Renal pelvis (tissue), 4 donors: ENCODE data around the gene LRRC23. TPM values are rescaled to one million over a fixed set of nuclear protein-coding genes. Genes with fewer than 3 reads are reported as not detected.
"Not testable (repeated sequence)": the region's sequence is repeated elsewhere in the genome, so short reads cannot be mapped to it uniquely, and the experiment has no call there.

Experiments used
- DNase-seq: peaks from one replicate; pipeline ENCODE4 v3.0.0-alpha.2; 2013
- polyA plus RNA-seq, 3 donors: library from polyadenylated mRNA; unstranded; fragments of 120-200 nt; gene quantifications; one replicate each; pipeline ENCODE4 v1.2.1, GENCODE V29; 2013; ENCODE audit not compliant: insufficient read length in 3 of 3

LRRC23 gene
- polyA plus RNA-seq, 3 donors: 20.5 to 21.0 (median 20.9) TPM

DNA sequence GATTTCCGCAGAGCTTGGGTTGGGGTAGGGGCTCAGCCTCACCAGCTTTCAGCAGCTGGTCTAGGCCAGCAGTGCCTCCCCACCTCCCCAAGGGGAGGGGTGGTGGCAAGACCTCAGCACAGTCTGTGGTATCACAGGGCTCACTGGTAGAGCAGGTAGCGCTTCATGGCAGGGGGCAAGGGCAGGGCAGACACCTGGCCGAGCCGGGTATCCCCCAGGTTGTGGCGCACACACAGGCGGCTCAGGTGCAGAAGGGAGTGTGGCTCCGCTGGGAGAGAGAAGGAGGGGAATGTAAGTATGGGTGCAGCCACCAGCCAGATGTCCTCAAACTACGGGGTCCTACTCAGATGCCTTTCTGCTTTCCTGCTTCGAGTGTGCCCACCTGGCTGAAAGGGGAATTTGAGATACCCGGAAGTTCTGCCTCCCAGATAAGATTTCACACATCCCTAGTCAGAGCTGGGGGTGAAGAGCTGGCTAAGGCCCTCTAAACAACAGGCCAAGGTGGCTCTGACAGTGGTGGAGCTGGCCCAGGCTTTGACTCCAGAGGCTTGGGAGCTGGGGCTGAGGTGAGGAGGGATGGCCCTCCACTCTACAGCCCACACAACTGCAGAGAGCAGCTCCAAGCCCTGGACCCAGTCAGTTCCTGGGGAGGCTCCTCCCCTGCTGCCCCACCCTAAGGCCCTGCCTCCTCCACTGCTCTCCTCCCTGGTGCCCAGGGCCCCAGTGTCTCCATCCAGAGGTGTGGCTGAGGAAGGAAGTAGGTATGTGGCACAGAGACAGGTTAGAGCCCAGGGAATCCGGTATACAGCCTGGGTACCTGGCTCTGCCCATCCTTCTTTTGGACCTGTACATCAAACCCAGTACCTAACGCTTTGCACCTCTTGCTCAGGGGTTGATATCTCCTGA, 33.3 kb upstream of the LRRC23 start:
- DNase-seq: no peak

- peak; percentile 83 for DNase-seq
These were observed 32.3 kb upstream of the LRRC23 start for GRCh38 chr12:6872073-6873048.

DNA sequence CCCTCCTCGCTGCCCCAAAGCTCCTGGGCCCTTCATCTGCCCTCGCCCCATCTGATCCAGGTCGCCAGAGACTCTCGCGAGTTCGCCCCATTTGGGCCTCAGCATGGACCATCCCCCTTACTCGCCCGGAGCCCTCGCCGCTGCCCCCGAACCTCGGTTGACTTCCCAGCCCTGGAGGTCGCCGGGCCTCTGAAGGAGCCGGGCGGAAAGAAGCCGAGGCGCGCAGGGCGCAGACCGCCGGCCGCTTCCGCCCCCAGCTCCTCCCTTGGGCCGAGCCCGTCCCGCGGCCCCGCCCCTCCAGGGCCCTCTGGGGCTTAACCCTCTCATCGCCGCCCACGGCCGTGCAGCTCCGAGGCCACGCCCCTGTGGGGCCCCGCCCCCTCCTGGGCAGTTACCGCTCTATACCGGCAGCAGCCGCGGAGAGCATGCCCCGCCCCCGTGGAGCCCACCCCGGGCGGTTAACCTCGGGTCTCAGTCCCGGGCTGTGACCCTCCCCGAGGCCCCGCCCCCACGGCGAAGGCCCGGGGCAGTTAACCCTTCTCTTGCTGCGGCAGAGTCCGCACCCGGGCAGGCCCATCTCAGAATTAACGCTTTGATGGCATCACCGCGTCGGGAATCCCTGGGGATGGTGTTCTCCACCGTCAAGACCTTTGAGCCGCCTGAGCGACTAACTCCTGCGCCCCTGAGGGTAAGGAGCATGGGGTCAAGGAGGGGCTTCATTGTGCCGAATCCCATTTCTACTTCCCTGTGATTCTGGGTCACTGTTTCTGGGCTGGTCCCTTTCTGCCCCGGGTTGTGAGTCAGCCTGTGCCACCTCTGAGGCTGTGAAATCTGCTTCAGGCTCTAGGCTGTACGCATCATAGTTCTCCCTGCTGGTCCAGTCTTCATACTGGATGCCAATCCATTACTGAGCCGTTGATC, 31.3 kb upstream of the LRRC23 start, which contains the start of gene SPSB2:
TSS of gene SPSB2 (minus strand) at position 210 of the 921 bp plus-strand sequence. CDS start 402 bp downstream, outside the sequence.
- DNase-seq: peak; percentile 98

DNA sequence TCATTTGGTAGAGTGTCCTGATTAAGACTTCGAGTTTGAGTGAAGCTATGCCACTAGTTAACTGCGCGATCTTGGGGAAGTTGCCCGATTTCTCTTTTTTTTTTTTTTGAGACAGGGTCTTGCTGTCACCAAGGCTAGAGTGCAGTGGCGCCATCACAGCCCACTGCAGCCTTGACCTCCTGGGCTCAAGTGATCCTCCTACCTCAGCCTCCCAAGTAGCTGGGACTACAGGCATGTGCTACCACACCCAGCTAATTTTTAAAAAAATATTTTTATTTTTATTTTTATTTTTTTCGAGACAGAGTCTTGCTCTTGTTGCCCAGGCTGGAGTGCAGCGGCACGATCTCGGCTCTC, 30.6 kb upstream of the LRRC23 start:
- DNase-seq: not testable (repeated sequence)

GRCh38 chr12:6879824-6880223, 24.8 kb upstream of the LRRC23 start:
- DNase-seq: not testable (repeated sequence)

GRCh38 chr12:6883252-6883651, 21.4 kb upstream of the LRRC23 start:
- DNase-seq: no peak

DNA sequence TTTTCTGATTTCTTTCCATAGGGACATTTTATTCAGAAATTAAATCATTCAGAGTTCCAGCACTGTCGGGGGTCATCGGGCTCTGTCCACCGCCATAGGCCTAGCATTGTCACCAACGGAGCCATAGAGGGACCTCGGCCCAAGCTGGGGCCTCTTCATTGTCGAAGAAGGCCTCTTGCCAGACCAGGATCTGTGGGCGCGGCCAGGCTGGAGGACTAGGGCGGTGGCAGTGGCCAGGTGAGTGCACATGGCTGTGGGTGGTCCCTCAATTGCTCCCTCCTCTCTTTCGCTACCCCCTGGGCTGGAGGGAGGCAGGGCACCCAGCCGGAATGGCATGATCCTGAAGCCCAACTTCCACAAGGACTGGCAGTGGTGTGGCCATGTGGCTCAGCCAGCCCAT, 20.9 kb upstream of the LRRC23 start:
- no peak for DNase-seq

DNA sequence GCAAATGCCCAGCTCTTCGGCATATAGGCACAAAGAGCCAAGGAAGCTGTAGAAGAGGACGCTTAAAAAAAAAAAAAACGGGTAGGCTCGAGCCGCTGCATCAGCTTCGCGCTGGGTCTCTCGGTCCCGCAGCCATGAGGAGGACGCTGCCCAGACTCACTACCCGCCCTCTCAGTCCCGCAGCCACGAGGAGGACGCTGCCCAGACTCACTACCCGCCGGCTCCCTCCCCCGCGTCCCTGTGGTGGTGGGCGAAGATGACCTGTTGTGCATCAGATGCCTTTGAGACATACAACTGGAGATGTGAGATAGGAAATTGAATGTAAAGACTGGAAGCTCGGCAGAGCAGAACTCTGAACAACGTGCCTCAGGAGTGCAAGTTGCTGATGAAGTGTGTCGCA, 20.1 kb upstream of the LRRC23 start:
- no peak for DNase-seq

DNA sequence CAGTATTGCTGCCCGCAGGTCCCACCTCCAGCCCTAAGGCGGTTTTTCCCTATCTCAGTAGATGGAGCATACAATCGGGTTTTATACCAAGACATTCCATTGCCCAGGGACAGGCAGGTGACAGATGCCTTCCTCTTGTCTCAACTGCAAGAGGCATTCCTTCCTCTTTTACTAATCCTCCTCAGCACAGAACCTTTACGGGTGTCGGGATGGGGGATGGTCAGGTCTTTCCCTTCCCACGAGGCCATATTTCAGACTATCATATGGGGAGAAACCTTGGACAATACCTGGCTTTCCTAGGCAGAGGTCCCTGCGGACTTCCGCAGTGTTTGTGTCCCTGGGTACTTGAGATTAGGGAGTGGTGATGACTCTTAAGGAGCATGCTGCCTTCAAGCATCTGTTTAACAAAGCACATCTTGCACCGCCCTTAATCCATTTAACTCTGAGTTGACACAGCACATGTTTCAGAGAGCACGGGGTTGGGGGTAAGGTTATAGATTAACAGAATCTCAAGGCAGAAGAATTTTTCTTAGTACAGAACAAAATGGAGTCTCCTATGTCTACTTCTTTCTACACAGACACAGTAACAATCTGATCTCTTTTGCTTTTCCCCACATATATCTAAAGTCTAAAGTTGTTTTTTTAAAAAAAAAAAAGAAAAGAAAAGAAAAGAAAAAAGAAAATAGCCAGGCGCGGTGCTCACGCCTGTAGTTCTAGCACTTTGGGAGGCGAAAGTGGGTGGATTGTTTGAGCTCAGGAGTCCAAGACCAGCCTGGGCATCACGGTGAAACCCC, 18.2 kb upstream of the LRRC23 start:
- DNase-seq: not testable (repeated sequence)

GRCh38 chr12:6887460-6887859, 17.2 kb upstream of the LRRC23 start:
- no peak for DNase-seq

DNA sequence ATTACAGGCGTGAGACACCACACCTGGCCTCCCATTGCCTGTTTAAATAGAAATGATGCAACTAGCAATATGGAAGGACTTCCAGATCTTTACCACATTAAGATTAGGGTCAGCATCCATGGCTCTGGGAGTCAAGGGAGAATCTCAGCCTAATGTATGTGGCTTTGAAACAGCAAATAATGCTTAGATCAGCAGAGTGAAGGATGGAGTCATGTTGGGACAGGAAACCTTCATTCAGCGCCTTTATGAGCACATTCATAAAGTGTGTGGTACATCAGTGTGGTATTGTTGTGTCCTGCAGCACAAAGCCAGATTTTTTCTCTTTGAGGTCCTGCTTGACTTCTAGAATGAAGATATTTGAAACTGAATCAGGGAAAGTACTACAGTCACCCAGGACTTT, 16.3 kb upstream of the LRRC23 start:
- no peak for DNase-seq

GRCh38 chr12:6888794-6889193, 15.8 kb upstream of the LRRC23 start:
- not testable (repeated sequence) for DNase-seq

DNA sequence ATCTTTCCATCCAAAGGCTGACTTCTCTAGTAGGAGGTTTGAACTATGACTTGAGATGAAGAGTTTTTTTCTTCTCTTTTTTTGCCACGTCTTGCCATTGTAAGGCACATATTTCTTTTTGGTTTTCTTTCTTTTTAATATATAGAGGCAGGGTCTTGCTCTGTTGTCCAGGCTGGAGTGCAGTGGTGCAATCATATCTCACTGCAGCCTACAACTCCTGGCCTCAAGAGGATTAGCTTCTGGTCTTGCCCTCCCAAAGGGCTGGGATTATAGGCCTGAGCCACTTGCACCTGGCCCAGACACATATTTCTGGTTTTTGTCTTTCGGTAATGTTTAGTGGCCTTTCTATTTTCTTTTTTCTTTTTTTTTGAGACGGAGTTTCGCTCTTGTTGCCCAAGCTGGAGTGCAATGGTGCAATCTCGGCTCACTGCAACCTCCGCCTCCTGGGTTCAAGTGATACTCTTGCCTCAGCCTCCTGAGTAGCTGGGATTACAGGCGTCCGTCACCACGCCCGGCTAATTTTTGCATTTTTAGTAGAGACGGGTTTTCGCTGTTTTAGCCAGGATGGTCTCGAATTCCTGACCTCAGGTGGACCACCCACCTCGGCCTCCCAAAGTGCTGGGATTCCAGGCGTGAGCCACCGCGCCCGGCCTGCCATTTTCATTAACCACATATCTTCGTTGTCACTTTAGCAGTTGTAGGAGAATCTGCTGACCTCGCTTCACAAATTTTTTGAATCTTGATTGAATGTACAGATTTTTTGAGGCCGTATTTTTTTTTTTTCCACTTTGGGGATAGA, 14.6 kb upstream of the LRRC23 start:
- DNase-seq: not testable (repeated sequence)

- DNase-seq: peak; percentile 98
These were observed 13.6 kb upstream of the LRRC23 start for GRCh38 chr12:6890789-6891645.

GRCh38 chr12:6891646-6892001, 13.0 kb upstream of the LRRC23 start:
- no peak for DNase-seq

DNA sequence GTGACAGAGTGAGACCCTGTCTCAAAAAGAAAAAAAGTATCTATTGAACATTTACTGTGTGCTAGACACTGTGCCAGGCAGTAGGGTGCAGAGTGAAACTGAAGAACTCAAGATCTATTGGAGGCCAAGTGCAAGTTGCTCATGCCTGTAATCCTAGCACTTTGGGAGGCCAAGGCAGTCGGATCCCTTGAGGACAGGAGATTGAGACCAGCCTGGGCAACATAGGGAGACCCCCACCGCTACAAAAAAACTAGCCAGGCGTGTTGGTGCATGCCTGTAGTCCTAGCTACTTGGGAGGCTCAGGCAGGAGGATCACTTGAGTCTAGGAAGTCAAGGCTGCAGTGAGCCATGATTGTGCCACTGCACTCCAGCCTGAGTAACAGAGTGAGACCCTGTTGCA, 11.9 kb upstream of the LRRC23 start:
- not testable (repeated sequence) for DNase-seq

DNA sequence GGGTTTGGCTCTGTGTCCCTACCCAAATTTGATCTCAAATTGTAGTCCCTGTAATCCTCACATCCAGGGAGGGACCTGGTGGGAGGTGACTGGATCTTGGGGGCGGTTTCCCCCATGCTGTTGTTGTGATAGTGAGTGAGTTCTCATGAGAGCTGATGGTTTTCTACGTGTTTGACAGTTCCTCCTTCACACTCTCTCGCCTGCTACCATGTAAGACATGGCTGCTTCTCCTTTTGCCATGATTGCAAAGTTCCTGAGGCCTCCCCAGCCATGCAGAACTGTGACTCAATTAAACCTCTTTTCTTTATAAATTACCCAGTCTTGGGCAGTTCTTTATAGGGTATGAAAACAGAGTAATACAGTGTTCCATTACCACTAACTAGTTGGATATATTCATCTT, 10.3 kb upstream of the LRRC23 start:
- no peak for DNase-seq

GRCh38 chr12:6896846-6897435, 7.7 kb upstream of the LRRC23 start:
- DNase-seq: no peak
